GM12878 (cell line): ENCODE results near the gene TNFAIP8L3. TPM values are rescaled to one million over a fixed set of nuclear protein-coding genes. Genes with fewer than 3 reads are reported as not detected.

Experiments
- ATAC-seq: fragments of 200-7000 bp; cut with Tn5 transposase; 3 replicates; pipeline ENCODE4 v1.9.1; 2020; ENCODE audit warnings: mild to moderate bottlenecking, moderate library complexity
- BruUV-seq: library from RNA; stranded (reverse); fragments of 400-500 nt; replicated peaks from 2 replicates; lab custom pipeline; 2021; lab: Mats Ljungman, UMichigan
- CTCF ChIA-PET: fragments of 300-600 bp; sonication (Branson Sonifier 250); formaldehyde crosslinking; extraction: SDS; loops from one replicate; lab custom pipeline; 2021; ENCODE audit warnings: inconsistent platforms; lab: Yijun Ruan, JAX
- POLR2A ChIA-PET: fragments of 350-600 bp; formaldehyde crosslinking; extraction: SDS; loops from one replicate; lab custom pipeline; 2021; ENCODE audit warnings: inconsistent platforms; lab: Charles Lee
- RAD21 ChIA-PET: fragments of 300-600 bp; sonication (Branson Sonifier 250); formaldehyde crosslinking; loops from one replicate; lab custom pipeline; 2023; ENCODE audit warnings: antibody characterized with exemption; ENCODE audit not compliant: unreplicated experiment; lab: Charles Lee
- SMC1A ChIA-PET: fragments of 300-600 bp; sonication (Branson Sonifier 250); formaldehyde crosslinking; loops from one replicate; lab custom pipeline; 2023; ENCODE audit not compliant: unreplicated experiment, uncharacterized antibody; lab: Charles Lee
- DNase-seq: peaks from one replicate; pipeline ENCODE4 v3.0.0-alpha.2; 2011; ENCODE audit warnings: low read depth, low spot score
- FAIRE-seq: peaks from 3 replicates; lab custom pipeline; 2011; peaks lifted over from hg19 to GRCh38; lab: Jason Lieb, UNC
- H2AFZ ChIP-seq: 2 replicates; pipeline ENCODE4 v1.6.0; 2011; ENCODE audit warnings: low read depth, low read length, control low read depth; ENCODE audit not compliant: control insufficient read depth
- H3K27ac ChIP-seq: 2 replicates; pipeline ENCODE4 v1.5.1; 2011; ENCODE audit warnings: control low read depth; ENCODE audit not compliant: control insufficient read depth, insufficient read depth
- H3K27me3 ChIP-seq, 2 experiments: replicated peaks in 1 of 2; 2 replicates each; pipeline versions ENCODE4 v1.6.0 to v1.6.1; 2011; ENCODE audit warnings: low read length in 1 of 2; ENCODE audit not compliant: control insufficient read depth in 2 of 2, insufficient read depth in 2 of 2
- H3K36me3 ChIP-seq, 2 experiments: 2 replicates each; pipeline ENCODE4 v1.5.1; 2011; ENCODE audit warnings: low read length in 1 of 2; ENCODE audit not compliant: control insufficient read depth in 2 of 2, insufficient read depth in 2 of 2
- H3K4me1 ChIP-seq: 2 replicates; pipeline ENCODE4 v1.6.1; 2011; ENCODE audit warnings: mild to moderate bottlenecking, low read length, moderate library complexity, mixed read lengths; ENCODE audit not compliant: control insufficient read depth, insufficient read depth
- H3K4me2 ChIP-seq: 2 replicates; pipeline ENCODE4 v1.6.0; 2011; ENCODE audit warnings: control low read depth; ENCODE audit not compliant: control insufficient read depth, insufficient read depth
- H3K4me3 ChIP-seq: fragments of 200-600 bp; sonication (generic); 2 replicates; pipeline ENCODE4 v1.5.1; 2016
- H3K79me2 ChIP-seq: 2 replicates; pipeline ENCODE4 v1.6.0; 2011; ENCODE audit warnings: low read length; ENCODE audit not compliant: control insufficient read depth, insufficient read depth
- H3K9ac ChIP-seq: 2 replicates; pipeline ENCODE4 v1.8.0; 2011; ENCODE audit warnings: low read length, control low read depth, mixed read lengths; ENCODE audit not compliant: control insufficient read depth, insufficient read depth
- H3K9me3 ChIP-seq: replicated peaks from 3 replicates; pipeline ENCODE4 v1.5.1; 2011; ENCODE audit warnings: mild to moderate bottlenecking, low read length; ENCODE audit not compliant: control insufficient read depth, insufficient read depth
- H4K20me1 ChIP-seq: 2 replicates; pipeline ENCODE4 v1.6.0; 2011; ENCODE audit not compliant: control insufficient read depth, insufficient read depth
- CTCF ChIP-seq, 3 experiments: IDR thresholded peaks in 2 of 3; conservative IDR thresholded peaks in 1 of 3; 2 replicates each; pipeline ENCODE4 v1.5.1; 2011; ENCODE audit warnings: low read depth in 3 of 3, low read length in 3 of 3, mild to moderate bottlenecking in 3 of 3, control low read depth in 2 of 3, moderate library complexity in 2 of 3, inconsistent platforms in 1 of 3, mixed read lengths in 1 of 3; ENCODE audit not compliant: control insufficient read depth in 2 of 3, insufficient read depth in 1 of 3; ENCODE audit errors: extremely low read depth in 1 of 3
- E2F8 ChIP-seq: fragments of 450-650 bp; IDR thresholded peaks from 2 replicates; pipeline ENCODE4 v1.6.1; 2018; ENCODE audit warnings: mild to moderate bottlenecking, low read depth, moderate library complexity; ENCODE audit not compliant: partially characterized antibody
- PBX3 ChIP-seq: IDR thresholded peaks from 2 replicates; pipeline ENCODE4 v1.6.1; 2011; ENCODE audit warnings: mild to moderate bottlenecking, low read depth, low read length, moderate library complexity; ENCODE audit not compliant: insufficient replicate concordance
- REST ChIP-seq: IDR thresholded peaks from 2 replicates; pipeline ENCODE4 v1.6.1; 2012; ENCODE audit warnings: mild to moderate bottlenecking, low read depth, low read length
- SUPT20H ChIP-seq: IDR thresholded peaks from 2 replicates; pipeline ENCODE4 v1.6.1; 2011; ENCODE audit warnings: low read depth, mild to moderate bottlenecking, low read length, moderate library complexity, borderline replicate concordance; ENCODE audit not compliant: control insufficient read depth
- TCF7 ChIP-seq: IDR thresholded peaks from 2 replicates; pipeline ENCODE4 v1.6.1; 2014; ENCODE audit warnings: antibody characterized with exemption, borderline replicate concordance
- USF2 ChIP-seq: IDR thresholded peaks from 2 replicates; pipeline ENCODE4 v1.6.1; 2011; ENCODE audit warnings: low read depth, low read length, improper control_type of control experiment, borderline replicate concordance
- YBX1 ChIP-seq: fragments of 450-650 bp; IDR thresholded peaks from 2 replicates; pipeline ENCODE4 v1.6.1; 2016; ENCODE audit warnings: antibody characterized with exemption
- WGBS: methylation state at CpG from one replicate; pipeline ENCODE4 v1.1.6; 2016; ENCODE audit warnings: low lambda C conversion rate; ENCODE audit not compliant: insufficient replicate concordance, insufficient coverage; ENCODE audit errors: missing lambda C conversion rate; 5-methylcytosine and 5-hydroxymethylcytosine counted together
- in situ Hi-C: fragments of 300-500 bp; cut with MboI; formaldehyde crosslinking; loops from 9 replicates; pipeline ENCODE4 v1.14.3; 2018; ENCODE audit warnings: mixed read lengths
- intact Hi-C: fragments of 100-400 bp; cut with micrococcal nuclease; formaldehyde crosslinking; loops from one replicate; pipeline ENCODE4 v1.14.2; 2022; ENCODE audit not compliant: unreplicated experiment
- polyA plus RNA-seq, 11 experiments: library from polyadenylated mRNA; depleted of rRNA in 4 of 11; unstranded in 6 of 11; stranded (reverse) in 5 of 11; fragments of >200 nt; fragmentation: Nextera tagmentation in 4 of 11; fragmentation: Illumina TruSeq in 1 of 11; extraction: Ambion mirVana in 4 of 11; extraction: Trizol in 1 of 11; gene quantifications; 1 replicate in 1 of 11; 2 replicates in 10 of 11; pipeline versions ENCODE4 v1.2.1 to v1.2.3, GENCODE V29; 2011 to 2016; ENCODE audit warnings: inconsistent platforms in 2 of 11, missing spikeins in 2 of 11, low read depth in 1 of 11
- total RNA-seq, 4 experiments: library from RNA; depleted of rRNA in 3 of 4; stranded (reverse); fragments of >200 nt in 3 of 4; fragmentation: Illumina TruSeq in 1 of 4; extraction: Trizol in 1 of 4; gene quantifications; 2 replicates each; pipeline versions ENCODE4 v1.2.1 to v1.2.3, GENCODE V29; 2013 to 2021
- TF ChIP-seq, protein P1 (sequence below): fragments of 450-650 bp; conservative IDR thresholded peaks from 2 replicates; pipeline ENCODE4 v1.6.1; 2017; ENCODE audit warnings: mild to moderate bottlenecking, moderate library complexity

TNFAIP8L3 gene
- total and polyA plus RNA-seq, 10 of the 15 experiments (the other 5 are each of a cell fraction or from before 2014, with no cell fraction given) = 0.22 TPM; not detected in 9

- Histone ChIP-seq H3K4me2 (no peak overlapping the region), H3K79me2 (no peaks in the 10 kb centered on the region), H3K9me3 (no peaks in the 10 kb centered on the region), H4K20me1 (no peaks in the 10 kb centered on the region), H3K36me3 (no peaks in the 10 kb centered on the region), H3K4me3 (no peak overlapping the region), H3K27me3 (no peaks in the 10 kb centered on the region), H3K4me1 (peaks cover 1% of the 10 kb centered on the region), H3K9ac (no peak overlapping the region), H2AFZ (no peak overlapping the region), H3K27ac (no peak overlapping the region)
- in situ Hi-C loops (no loop called here), intact Hi-C loops (no loop called here)
- WGBS = 93% methylated on average over 1 of the region's 1 CpG
- SMC1A ChIA-PET = interaction anchor here (1.0 to 1.1 kb wide), 2 partner anchors 15 to 108 kb away, joined by 3 to 4 read pairs; no protein-coding TSS in a partner anchor
- no peak for FAIRE-seq
- DNase-seq = no peak
- POLR2A ChIA-PET = interaction anchor here (1.0 kb wide), 1 partner anchor 8 kb away, joined by 3 read pairs; no protein-coding TSS in a partner anchor
- CTCF ChIA-PET = interaction anchor here (1.0 to 2.2 kb wide), 3 partner anchors 8 to 109 kb away, joined by 3 to 9 read pairs (median 5); no protein-coding TSS in a partner anchor
- RAD21 ChIA-PET = interaction anchor here (1.1 kb wide), 1 partner anchor 16 kb away, joined by 3 read pairs; no protein-coding TSS in a partner anchor
- ATAC-seq = no peak
- no TSS peak for BruUV-seq
- TF ChIP-seq REST (no peak), E2F8 (no peak), TCF7 (no peak), PBX3 (no peak), YBX1 (no peak), CTCF (IDR thresholded peaks at IDR 0.05 in 2 of 3, conservative IDR thresholded peaks at IDR 0.05 in 1 of 3; ENCODE audit: control insufficient read depth in 2 of 3, extremely low read depth in 1 of 3, insufficient read depth in 1 of 3, low read depth in 3 of 3, low read length in 3 of 3) (no peak), SUPT20H (no peak), USF2 (no peak)
- TF ChIP-seq, protein P1, sequence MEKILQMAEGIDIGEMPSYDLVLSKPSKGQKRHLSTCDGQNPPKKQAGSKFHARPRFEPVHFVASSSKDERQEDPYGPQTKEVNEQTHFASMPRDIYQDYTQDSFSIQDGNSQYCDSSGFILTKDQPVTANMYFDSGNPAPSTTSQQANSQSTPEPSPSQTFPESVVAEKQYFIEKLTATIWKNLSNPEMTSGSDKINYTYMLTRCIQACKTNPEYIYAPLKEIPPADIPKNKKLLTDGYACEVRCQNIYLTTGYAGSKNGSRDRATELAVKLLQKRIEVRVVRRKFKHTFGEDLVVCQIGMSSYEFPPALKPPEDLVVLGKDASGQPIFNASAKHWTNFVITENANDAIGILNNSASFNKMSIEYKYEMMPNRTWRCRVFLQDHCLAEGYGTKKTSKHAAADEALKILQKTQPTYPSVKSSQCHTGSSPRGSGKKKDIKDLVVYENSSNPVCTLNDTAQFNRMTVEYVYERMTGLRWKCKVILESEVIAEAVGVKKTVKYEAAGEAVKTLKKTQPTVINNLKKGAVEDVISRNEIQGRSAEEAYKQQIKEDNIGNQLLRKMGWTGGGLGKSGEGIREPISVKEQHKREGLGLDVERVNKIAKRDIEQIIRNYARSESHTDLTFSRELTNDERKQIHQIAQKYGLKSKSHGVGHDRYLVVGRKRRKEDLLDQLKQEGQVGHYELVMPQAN = no peak
These were observed 40.2 kb downstream of the TNFAIP8L3 start for GRCh38 chr15:51054535-51054934.
